A549 (cell line): ENCODE results near the gene BICDL1. TPM values are rescaled to one million over a fixed set of nuclear protein-coding genes. Genes with fewer than 3 reads are reported as not detected.

Source experiments
- ATAC-seq, 2 experiments: fragments of 200-7000 bp in 1 of 2; fragments of >200 bp in 1 of 2; cut with Nextera tagmentation in 1 of 2; cut with Tn5 transposase in 1 of 2; 3 replicates each; pipeline versions ENCODE4 v1.8.0 to v1.9.1; 2018 to 2020; ENCODE audit warnings: mild to moderate bottlenecking in 1 of 2, moderate library complexity in 1 of 2
- CTCF ChIA-PET: fragments of 300-600 bp; sonication (Branson Sonifier 250); formaldehyde crosslinking; extraction: SDS; loops from one replicate; lab custom pipeline; 2021; ENCODE audit warnings: antibody characterized with exemption, inconsistent platforms; lab: Yijun Ruan, JAX
- POLR2A ChIA-PET: fragments of 350-600 bp; formaldehyde crosslinking; extraction: SDS; loops from one replicate; lab custom pipeline; 2021; ENCODE audit warnings: antibody characterized with exemption, inconsistent platforms; lab: Yijun Ruan, JAX
- DNase-seq, 2 experiments: peaks; one replicate each; pipeline versions ENCODE4 v3.0.0 to v3.0.0-alpha.2; 2011 to 2016; ENCODE audit warnings: low read depth in 1 of 2, low spot score in 1 of 2
- FAIRE-seq: peaks from 2 replicates; lab custom pipeline; 2011; peaks lifted over from hg19 to GRCh38; lab: Jason Lieb, UNC
- H3K27ac ChIP-seq, 2 experiments: fragments of >200 bp; sonication (Bioruptor Twin); formaldehyde crosslinking; 3 replicates each; pipeline ENCODE4 v1.5.1; 2016 to 2017
- H3K4me1 ChIP-seq: fragments of >200 bp; sonication (Bioruptor Twin); formaldehyde crosslinking; 3 replicates; pipeline ENCODE4 v1.6.1; 2016
- H3K4me2 ChIP-seq: fragments of >200 bp; sonication (Bioruptor Twin); formaldehyde crosslinking; 3 replicates; pipeline ENCODE4 v1.6.1; 2016
- H3K4me3 ChIP-seq: fragments of >200 bp; sonication (Bioruptor Twin); formaldehyde crosslinking; 3 replicates; pipeline ENCODE4 v1.5.1; 2016
- H3K9me3 ChIP-seq: fragments of >200 bp; sonication (Bioruptor Twin); formaldehyde crosslinking; 3 replicates; pipeline ENCODE4 v1.6.1; 2016
- BHLHE40 ChIP-seq: IDR thresholded peaks from 2 replicates; pipeline ENCODE4 v1.6.1; 2012; ENCODE audit warnings: low read depth, low read length, inconsistent platforms
- CBX2 ChIP-seq: fragments of 200-600 bp; sonication (generic); IDR thresholded peaks from 2 replicates; pipeline ENCODE4 v1.6.1; 2016; ENCODE audit warnings: low read depth, mild to moderate bottlenecking, borderline replicate concordance
- E2F6 ChIP-seq: IDR thresholded peaks from 2 replicates; pipeline ENCODE4 v1.6.1; 2012; ENCODE audit warnings: low read depth, borderline replicate concordance
- EHF ChIP-seq: fragments of 250-450 bp; sonication (Bioruptor Pico); IDR thresholded peaks from 2 replicates; pipeline ENCODE4 v1.5.0; 2020; ENCODE audit warnings: mild to moderate bottlenecking
- EP300 ChIP-seq, 2 experiments: fragments of >200 bp; sonication (Bioruptor Twin); formaldehyde crosslinking; IDR thresholded peaks; 2 replicates in 1 of 2; 3 replicates in 1 of 2; pipeline ENCODE4 v1.6.1; 2016 to 2017
- ESRRA ChIP-seq: fragments of 150-350 bp; IDR thresholded peaks from 2 replicates; pipeline ENCODE4 v1.6.1; 2014; ENCODE audit warnings: mild to moderate bottlenecking, low read length, borderline replicate concordance
- FOSL2 ChIP-seq, 2 experiments: fragments of 450-650 bp in 1 of 2; fragments of >200 bp in 1 of 2; sonication (Bioruptor Twin) in 1 of 2; formaldehyde crosslinking; IDR thresholded peaks; 2 replicates each; pipeline versions ENCODE4 v1.5.0 to v1.6.1; 2016 to 2020; ENCODE audit warnings: mild to moderate bottlenecking in 1 of 2, moderate library complexity in 1 of 2
- HDAC2 ChIP-seq: fragments of 200-600 bp; sonication (generic); IDR thresholded peaks from 2 replicates; pipeline ENCODE4 v1.6.1; 2016
- HEYL ChIP-seq: fragments of 250-450 bp; sonication (Bioruptor Pico); IDR thresholded peaks from 2 replicates; pipeline ENCODE4 v1.8.0; 2021; ENCODE audit warnings: mild to moderate bottlenecking, moderate library complexity
- HMGXB4 ChIP-seq: fragments of 250-450 bp; sonication (Bioruptor Pico); IDR thresholded peaks from 2 replicates; pipeline ENCODE4 v1.5.0; 2021; ENCODE audit warnings: mild to moderate bottlenecking, moderate library complexity, borderline replicate concordance
- HOXA7 ChIP-seq: fragments of 250-450 bp; sonication (Bioruptor Pico); IDR thresholded peaks from 2 replicates; pipeline ENCODE4 v1.5.0; 2020; ENCODE audit warnings: mild to moderate bottlenecking, moderate library complexity
- JUN ChIP-seq, 2 experiments: fragments of >200 bp; sonication (Bioruptor Twin); formaldehyde crosslinking; IDR thresholded peaks; 2 replicates in 1 of 2; 3 replicates in 1 of 2; pipeline ENCODE4 v1.6.1; 2016 to 2017
- JUNB ChIP-seq: fragments of >200 bp; sonication (Bioruptor Twin); formaldehyde crosslinking; IDR thresholded peaks from 2 replicates; pipeline ENCODE4 v1.6.1; 2016
- KDM5A ChIP-seq: fragments of 200-600 bp; sonication (generic); IDR thresholded peaks from 2 replicates; pipeline ENCODE4 v1.6.1; 2016; ENCODE audit warnings: antibody characterized with exemption, mild to moderate bottlenecking
- MAFK ChIP-seq: fragments of 450-650 bp; IDR thresholded peaks from 2 replicates; pipeline ENCODE4 v1.6.1; 2014; ENCODE audit not compliant: partially characterized antibody
- NFE2L2 ChIP-seq: fragments of 150-350 bp; conservative IDR thresholded peaks from 2 replicates; pipeline ENCODE4 v1.6.1; 2014; ENCODE audit warnings: low read length
- RARB ChIP-seq: fragments of 250-450 bp; sonication (Bioruptor Pico); IDR thresholded peaks from 2 replicates; pipeline ENCODE4 v1.8.0; 2021; ENCODE audit warnings: mild to moderate bottlenecking, moderate library complexity
- RCOR1 ChIP-seq: fragments of 150-350 bp; IDR thresholded peaks from 2 replicates; pipeline ENCODE4 v1.6.1; 2014; ENCODE audit warnings: antibody characterized with exemption, low read length, low read depth
- RFX5 ChIP-seq: fragments of 450-650 bp; IDR thresholded peaks from 2 replicates; pipeline ENCODE4 v1.7.1; 2014; ENCODE audit warnings: antibody characterized with exemption, mild to moderate bottlenecking, moderate library complexity
- SREBF2 ChIP-seq: fragments of 450-650 bp; IDR thresholded peaks from 2 replicates; pipeline ENCODE4 v1.6.1; 2014; ENCODE audit warnings: mild to moderate bottlenecking, moderate library complexity
- ZC3H11A ChIP-seq: fragments of 450-650 bp; IDR thresholded peaks from 2 replicates; pipeline ENCODE4 v1.6.1; 2014; ENCODE audit warnings: antibody characterized with exemption, mild to moderate bottlenecking
- ZSCAN20 ChIP-seq: fragments of 250-450 bp; sonication (Bioruptor Pico); IDR thresholded peaks from 2 replicates; pipeline ENCODE4 v1.8.0; 2022; ENCODE audit warnings: mild to moderate bottlenecking, moderate library complexity
- WGBS: methylation state at CpG from one replicate; pipeline ENCODE4 v1.1.6; 2017; ENCODE audit errors: missing lambda C conversion rate; 5-methylcytosine and 5-hydroxymethylcytosine counted together
- polyA plus RNA-seq, 4 experiments: library from polyadenylated mRNA; depleted of rRNA in 3 of 4; stranded (reverse); fragments of >200 nt; fragmentation: RNase III in 1 of 4; extraction: RNeasy Plus Mini Kit Qiagen cat#74134 plus additional on column Dnase treatment in 1 of 4; gene quantifications; 2 replicates in 3 of 4; 3 replicates in 1 of 4; pipeline ENCODE4 v1.2.3, GENCODE V29; 2011 to 2017
- TF ChIP-seq, protein P1 (sequence below): fragments of >200 bp; sonication (Bioruptor Twin); formaldehyde crosslinking; IDR thresholded peaks from 3 replicates; pipeline ENCODE4 v1.6.1; 2016
- TF ChIP-seq, protein P2 (sequence below): fragments of >200 bp; sonication (Bioruptor Twin); formaldehyde crosslinking; IDR thresholded peaks from 2 replicates; pipeline ENCODE4 v1.6.1; 2016

BICDL1 gene
- polyA plus RNA-seq, 2 of the 4 experiments (the other 2 are of a cell fraction): 3.8 to 4.5 TPM

GRCh38 chr12:120061575-120062214, 72.7 kb downstream of the BICDL1 start:
- ATAC-seq (no peak), FAIRE-seq (no peak), DNase-seq (no peak)
- TF ChIP-seq EHF: no peak
- no peak for TF ChIP-seq JUN (IDR thresholded peaks at IDR 0.05)
- no peak for TF ChIP-seq HEYL (CRISPR knock-in tag)
- TF ChIP-seq HDAC2: no peak
- TF ChIP-seq ESRRA: no peak
- TF ChIP-seq E2F6: no peak
- CTCF ChIA-PET: no interaction called here
- Histone ChIP-seq H3K4me3 (no peak overlapping the region), H3K27ac (no peak overlapping the region), H3K9me3 (no peaks in the 10 kb centered on the region), H3K4me2 (no peak overlapping the region), H3K4me1 (peaks cover 9% of the 10 kb centered on the region; the same call in 2 of the 3 replicates)
- WGBS: 78% methylated on average over 10 of the region's 10 CpGs
- POLR2A ChIA-PET: no interaction called here

DNA sequence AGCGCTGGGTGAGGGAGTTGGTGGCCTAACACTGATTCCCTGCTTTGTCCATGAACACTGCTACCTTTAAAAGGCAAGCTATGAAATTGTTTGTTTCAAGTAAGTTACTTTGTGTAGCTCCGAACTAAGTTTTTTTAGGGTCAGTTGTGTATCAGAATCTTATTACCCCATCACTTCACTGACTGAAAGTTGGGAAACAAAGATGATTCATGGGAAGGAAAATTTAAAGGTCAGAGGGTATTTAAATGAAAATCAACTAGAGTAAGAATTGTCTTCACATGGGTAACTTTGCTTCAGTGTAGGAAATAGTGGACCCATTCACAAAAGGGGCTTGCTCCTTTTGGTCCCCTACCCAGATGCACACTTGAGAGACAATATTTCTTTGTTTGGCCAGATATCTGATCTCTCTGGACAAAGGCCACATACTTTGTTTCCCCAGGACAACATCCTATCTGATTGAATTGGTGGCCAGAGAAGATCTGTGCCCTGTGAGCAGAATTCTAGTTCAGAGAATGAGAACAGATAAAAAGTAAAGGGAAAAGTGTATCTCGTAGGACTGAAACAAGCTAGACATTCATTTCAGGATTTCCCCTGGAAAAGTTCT, 74.0 kb downstream of the BICDL1 start:
- H3K4me1 ChIP-seq: peaks cover 9% of the 10 kb centered on the region; the same call in 2 of the 3 replicates

GRCh38 chr12:120064054-120064940, 75.3 kb downstream of the BICDL1 start:
- ATAC-seq: no peak; a peak in 2 of 6 replicates
- 77% methylated on average over 16 of the region's 16 CpGs for WGBS

More for the DNA sequence above, 74.0 kb downstream of the BICDL1 start:
- no peaks in the 10 kb centered on the region for H3K9me3 ChIP-seq
- FAIRE-seq (no peak), ATAC-seq (no peak), DNase-seq (no peak)
- TF ChIP-seq KDM5A: no peak
- TF ChIP-seq, protein P1, sequence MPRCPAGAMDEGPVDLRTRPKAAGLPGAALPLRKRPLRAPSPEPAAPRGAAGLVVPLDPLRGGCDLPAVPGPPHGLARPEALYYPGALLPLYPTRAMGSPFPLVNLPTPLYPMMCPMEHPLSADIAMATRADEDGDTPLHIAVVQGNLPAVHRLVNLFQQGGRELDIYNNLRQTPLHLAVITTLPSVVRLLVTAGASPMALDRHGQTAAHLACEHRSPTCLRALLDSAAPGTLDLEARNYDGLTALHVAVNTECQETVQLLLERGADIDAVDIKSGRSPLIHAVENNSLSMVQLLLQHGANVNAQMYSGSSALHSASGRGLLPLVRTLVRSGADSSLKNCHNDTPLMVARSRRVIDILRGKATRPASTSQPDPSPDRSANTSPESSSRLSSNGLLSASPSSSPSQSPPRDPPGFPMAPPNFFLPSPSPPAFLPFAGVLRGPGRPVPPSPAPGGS: no peak
- no peak for TF ChIP-seq BHLHE40
- no peak overlapping the region for H3K27ac ChIP-seq
- WGBS: 62% methylated on average over 3 of the region's 3 CpGs
- no peak overlapping the region for H3K4me2 ChIP-seq
- ChIA-PET POLR2A (no interaction called here), CTCF (no interaction called here)
- no peak overlapping the region for H3K4me3 ChIP-seq

More at GRCh38 chr12:120064054-120064940, 75.3 kb downstream of the BICDL1 start:
- TF ChIP-seq, protein P2, sequence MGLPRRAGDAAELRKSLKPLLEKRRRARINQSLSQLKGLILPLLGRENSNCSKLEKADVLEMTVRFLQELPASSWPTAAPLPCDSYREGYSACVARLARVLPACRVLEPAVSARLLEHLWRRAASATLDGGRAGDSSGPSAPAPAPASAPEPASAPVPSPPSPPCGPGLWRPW: no peak
- TF ChIP-seq RARB (CRISPR knock-in tag) (no peak), MAFK (no peak), RFX5 (no peak), ESRRA (no peak), BHLHE40 (no peak), NFE2L2 (no peak), ZC3H11A (no peak), FOSL2 (IDR thresholded peaks at IDR 0.05) (no peak), FOSL2 (CRISPR knock-in tag; IDR thresholded peaks at IDR 0.05) (no peak), JUNB (no peak), HMGXB4 (CRISPR knock-in tag) (no peak), RCOR1 (no peak), CBX2 (no peak), SREBF2 (no peak), ZSCAN20 (CRISPR knock-in tag) (no peak), HOXA7 (CRISPR knock-in tag) (no peak), EP300 (IDR thresholded peaks at IDR 0.05) (no peak)
- TF ChIP-seq, protein P1: no peak
- DNase-seq: no peak
- Histone ChIP-seq H3K4me3 (no peak overlapping the region), H3K27ac (no peak overlapping the region), H3K9me3 (no peaks in the 10 kb centered on the region), H3K4me2 (no peak overlapping the region), H3K4me1 (peaks cover 9% of the 10 kb centered on the region; the same call in 2 of the 3 replicates)
- FAIRE-seq: no peak
- ChIA-PET POLR2A (no interaction called here), CTCF (no interaction called here)
